ENCODE measurements around the gene DYNC1I1. TPM values are rescaled to one million over a fixed set of nuclear protein-coding genes. Genes with fewer than 3 reads are reported as not detected.

DYNC1I1 gene
- total and polyA plus RNA-seq, 4 donors: 0.39 to 7.6 (median 1.5) TPM

DNA sequence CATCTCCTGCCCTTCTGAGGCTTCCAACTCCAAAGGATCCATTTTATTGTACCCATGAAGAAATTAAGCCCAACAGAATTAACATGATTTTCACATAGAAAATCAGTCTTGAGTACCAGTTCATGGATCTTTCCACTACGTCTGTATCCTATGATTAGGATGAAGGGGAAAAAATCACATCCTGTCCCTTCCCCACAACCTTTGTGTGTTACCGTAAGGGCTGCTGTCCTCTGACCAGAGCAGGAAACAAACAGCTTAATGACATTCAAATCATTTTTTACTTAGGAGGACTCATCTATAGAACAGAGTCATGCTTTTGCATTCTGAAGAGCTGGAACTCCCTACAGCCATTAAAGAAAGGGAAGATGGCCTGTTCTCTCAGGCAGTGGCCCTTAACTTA is 241.5 kb downstream of the DYNC1I1 start:
- H3K27ac ChIP-seq (ENCODE audit: low read depth in 1 of 2, low read length in 1 of 2): no peak overlapping the region
- H3K4me1 ChIP-seq (ENCODE audit: control insufficient read depth in 5 of 5, insufficient read depth in 5 of 5, low read length in 5 of 5): no peaks in the 10 kb centered on the region
- TF ChIP-seq, protein P1, sequence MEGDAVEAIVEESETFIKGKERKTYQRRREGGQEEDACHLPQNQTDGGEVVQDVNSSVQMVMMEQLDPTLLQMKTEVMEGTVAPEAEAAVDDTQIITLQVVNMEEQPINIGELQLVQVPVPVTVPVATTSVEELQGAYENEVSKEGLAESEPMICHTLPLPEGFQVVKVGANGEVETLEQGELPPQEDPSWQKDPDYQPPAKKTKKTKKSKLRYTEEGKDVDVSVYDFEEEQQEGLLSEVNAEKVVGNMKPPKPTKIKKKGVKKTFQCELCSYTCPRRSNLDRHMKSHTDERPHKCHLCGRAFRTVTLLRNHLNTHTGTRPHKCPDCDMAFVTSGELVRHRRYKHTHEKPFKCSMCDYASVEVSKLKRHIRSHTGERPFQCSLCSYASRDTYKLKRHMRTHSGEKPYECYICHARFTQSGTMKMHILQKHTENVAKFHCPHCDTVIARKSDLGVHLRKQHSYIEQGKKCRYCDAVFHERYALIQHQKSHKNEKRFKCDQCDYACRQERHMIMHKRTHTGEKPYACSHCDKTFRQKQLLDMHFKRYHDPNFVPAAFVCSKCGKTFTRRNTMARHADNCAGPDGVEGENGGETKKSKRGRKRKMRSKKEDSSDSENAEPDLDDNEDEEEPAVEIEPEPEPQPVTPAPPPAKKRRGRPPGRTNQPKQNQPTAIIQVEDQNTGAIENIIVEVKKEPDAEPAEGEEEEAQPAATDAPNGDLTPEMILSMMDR (IDR thresholded peaks at IDR 0.05; ENCODE audit: control extremely low read depth, extremely low read depth): no peak
- H3K36me3 ChIP-seq (ENCODE audit: control insufficient read depth in 4 of 4, insufficient read depth in 4 of 4, low read length in 4 of 4): no peaks in the 10 kb centered on the region
- WGBS, 2 donors: 81 to 82% methylated on average over 2 of the region's 2 CpGs
- peaks cover 0 to 2% (median 0%) of the 10 kb centered on the region in 4 donors for H3K9me3 ChIP-seq (ENCODE audit: control insufficient read depth in 4 of 4, insufficient read depth in 3 of 4, low read length in 3 of 4)
- H3K27me3 ChIP-seq (ENCODE audit: control insufficient read depth in 3 of 3, insufficient read depth in 3 of 3, low read length in 2 of 3): peaks cover 0 to 19% (median 0%) of the 10 kb centered on the region in 3 donors
- no peak overlapping the region for H3K9ac ChIP-seq (ENCODE audit: insufficient read depth in 1 of 2, low read length in 2 of 2)
- DNase-seq (no peak), ATAC-seq (ENCODE audit: insufficient read depth, low FRiP score) (no peak)
- H3K4me3 ChIP-seq: no peak overlapping the region

DNA sequence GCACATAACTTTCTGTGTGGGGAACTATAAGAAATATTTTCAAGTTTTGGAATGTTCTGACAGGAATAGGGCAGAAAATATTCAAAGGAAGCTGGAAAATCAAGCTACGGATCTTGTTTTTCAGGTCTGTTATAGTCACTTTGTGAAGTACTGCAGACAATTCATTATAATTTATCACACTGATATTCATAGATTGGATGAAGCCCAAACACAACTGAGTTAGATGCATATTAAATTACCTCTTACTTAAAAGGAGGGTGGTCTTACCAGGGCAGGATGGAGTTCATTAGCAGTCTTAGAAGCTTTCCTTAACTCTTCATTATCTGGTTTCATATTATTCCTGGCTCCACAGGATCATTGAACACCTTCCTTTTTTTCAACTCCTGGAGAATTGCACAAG is 242.3 kb downstream of the DYNC1I1 start:
- DNase-seq: no peak
- no peak overlapping the region for H3K9ac ChIP-seq (ENCODE audit: insufficient read depth in 1 of 2, low read length in 2 of 2)
- no peaks in the 10 kb centered on the region for H3K36me3 ChIP-seq (ENCODE audit: control insufficient read depth in 4 of 4, insufficient read depth in 4 of 4, low read length in 4 of 4)
- 75 to 79% methylated on average over 1 of the region's 1 CpG for WGBS, 2 donors
- H3K4me3 ChIP-seq: no peak overlapping the region
- no peak for ATAC-seq (ENCODE audit: insufficient read depth, low FRiP score)
- peaks cover 0 to 2% (median 0%) of the 10 kb centered on the region in 4 donors for H3K9me3 ChIP-seq (ENCODE audit: control insufficient read depth in 4 of 4, insufficient read depth in 3 of 4, low read length in 3 of 4)
- TF ChIP-seq, protein P1 (IDR thresholded peaks at IDR 0.05; ENCODE audit: control extremely low read depth, extremely low read depth): no peak
- H3K4me1 ChIP-seq (ENCODE audit: control insufficient read depth in 5 of 5, insufficient read depth in 5 of 5, low read length in 5 of 5): no peaks in the 10 kb centered on the region
- H3K27ac ChIP-seq (ENCODE audit: low read depth in 1 of 2, low read length in 1 of 2): no peak overlapping the region
- H3K27me3 ChIP-seq (ENCODE audit: control insufficient read depth in 3 of 3, insufficient read depth in 3 of 3, low read length in 2 of 3): peaks cover 0 to 19% (median 0%) of the 10 kb centered on the region in 3 donors

DNA sequence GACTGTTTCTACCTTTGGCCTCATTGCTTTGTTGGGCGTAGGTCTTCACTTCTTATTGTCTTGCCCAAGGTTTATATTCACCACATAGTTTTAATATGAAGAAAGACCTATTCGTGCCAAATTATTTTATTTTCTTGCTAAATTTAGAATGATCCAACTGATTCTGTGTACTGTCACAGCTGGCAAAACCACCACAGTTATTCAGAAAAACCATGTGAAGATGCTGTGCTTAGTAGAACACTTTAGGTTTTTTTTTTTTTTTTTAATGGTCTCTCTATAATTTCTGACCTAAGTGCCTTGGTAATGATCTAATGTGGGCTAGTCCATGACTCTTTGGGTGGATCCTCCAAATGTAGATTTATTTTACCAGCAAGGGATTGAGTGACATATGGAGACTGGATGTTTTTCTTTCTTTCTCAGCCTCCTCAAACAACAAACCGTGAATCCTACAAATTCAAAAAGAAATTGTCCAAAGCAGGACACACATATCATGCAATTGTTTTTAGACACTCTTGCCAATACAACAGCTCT is 243.8 kb downstream of the DYNC1I1 start:
- TF ChIP-seq, protein P1 (IDR thresholded peaks at IDR 0.05; ENCODE audit: control extremely low read depth, extremely low read depth): no peak

DNA sequence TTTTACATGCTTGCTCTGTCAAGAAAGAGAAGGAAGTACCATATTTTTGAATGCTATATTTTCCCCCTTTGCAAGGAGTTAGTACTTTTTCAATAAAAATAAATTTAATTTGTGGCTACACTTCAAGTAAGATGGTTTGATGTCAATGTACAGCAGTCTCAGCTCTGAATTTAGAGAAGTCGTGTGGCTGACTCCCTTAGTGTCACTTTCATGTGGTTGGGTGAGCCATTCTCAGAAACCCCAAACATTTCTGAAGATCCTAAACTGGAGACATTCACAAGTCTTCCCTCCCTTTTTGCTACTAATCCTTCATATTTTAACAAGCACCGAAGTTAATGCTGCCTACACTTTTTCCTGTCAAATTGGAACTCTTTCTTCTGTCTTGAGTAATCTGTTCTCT is 244.4 kb downstream of the DYNC1I1 start:
- H3K9ac ChIP-seq (ENCODE audit: insufficient read depth in 1 of 2, low read length in 2 of 2): no peak overlapping the region
- DNase-seq (no peak), ATAC-seq (ENCODE audit: insufficient read depth, low FRiP score) (no peak)
- WGBS, 2 donors: 66 to 70% methylated on average over 2 of the region's 2 CpGs
- H3K27ac ChIP-seq (ENCODE audit: low read depth in 1 of 2, low read length in 1 of 2): no peak overlapping the region
- TF ChIP-seq, protein P1 (IDR thresholded peaks at IDR 0.05; ENCODE audit: control extremely low read depth, extremely low read depth): no peak
- peaks cover 0 to 12% (median 0%) of the 10 kb centered on the region in 3 donors for H3K27me3 ChIP-seq (ENCODE audit: control insufficient read depth in 3 of 3, insufficient read depth in 3 of 3, low read length in 2 of 3)
- H3K36me3 ChIP-seq (ENCODE audit: control insufficient read depth in 4 of 4, insufficient read depth in 4 of 4, low read length in 4 of 4): no peaks in the 10 kb centered on the region
- no peak overlapping the region for H3K4me3 ChIP-seq
- H3K4me1 ChIP-seq (ENCODE audit: control insufficient read depth in 5 of 5, insufficient read depth in 5 of 5, low read length in 5 of 5): no peaks in the 10 kb centered on the region
- H3K9me3 ChIP-seq (ENCODE audit: control insufficient read depth in 4 of 4, insufficient read depth in 3 of 4, low read length in 3 of 4): peaks cover 0 to 2% (median 0%) of the 10 kb centered on the region in 4 donors

More for the DNA sequence above, 243.8 kb downstream of the DYNC1I1 start:
- 84 to 87% methylated on average over 3 of the region's 3 CpGs for WGBS, 2 donors
- no peaks in the 10 kb centered on the region for H3K36me3 ChIP-seq (ENCODE audit: control insufficient read depth in 4 of 4, insufficient read depth in 4 of 4, low read length in 4 of 4)
- H3K9ac ChIP-seq (ENCODE audit: insufficient read depth in 1 of 2, low read length in 2 of 2): no peak overlapping the region
- H3K27me3 ChIP-seq (ENCODE audit: control insufficient read depth in 3 of 3, insufficient read depth in 3 of 3, low read length in 2 of 3): peaks cover 0 to 13% (median 0%) of the 10 kb centered on the region in 3 donors
- peaks cover 0 to 2% (median 0%) of the 10 kb centered on the region in 4 donors for H3K9me3 ChIP-seq (ENCODE audit: control insufficient read depth in 4 of 4, insufficient read depth in 3 of 4, low read length in 3 of 4)
- H3K27ac ChIP-seq (ENCODE audit: low read depth in 1 of 2, low read length in 1 of 2): no peak overlapping the region
- no peak overlapping the region for H3K4me3 ChIP-seq
- DNase-seq: no peak
- no peaks in the 10 kb centered on the region for H3K4me1 ChIP-seq (ENCODE audit: control insufficient read depth in 5 of 5, insufficient read depth in 5 of 5, low read length in 5 of 5)
- no peak for ATAC-seq (ENCODE audit: insufficient read depth, low FRiP score)
